HepG2 (cell line): ENCODE measurements around the gene HLF. TPM values are rescaled to one million over a fixed set of nuclear protein-coding genes. Genes with fewer than 3 reads are reported as not detected.

ENCODE experiments used
- ARID5B ChIP-seq: IDR thresholded peaks from 2 replicates; pipeline ENCODE4 v1.4.0; 2020; ENCODE audit warnings: mild to moderate bottlenecking, missing genetic modification reagents
- DMAP1 ChIP-seq: IDR thresholded peaks from 2 replicates; pipeline ENCODE4 v1.6.1; 2016
- HMGXB3 ChIP-seq: sonication (generic); formaldehyde crosslinking; IDR thresholded peaks from 2 replicates; pipeline ENCODE4 v1.4.0; 2020; ENCODE audit warnings: missing genetic modification reagents, borderline replicate concordance
- LCORL ChIP-seq, 2 experiments: fragments of 450-650 bp in 1 of 2; sonication (generic) in 1 of 2; formaldehyde crosslinking in 1 of 2; IDR thresholded peaks; 2 replicates each; pipeline versions ENCODE4 v1.5.0 to v1.6.1; 2017 to 2020; ENCODE audit warnings: antibody characterized with exemption in 1 of 2, missing genetic modification reagents in 1 of 2
- SIX4 ChIP-seq: sonication (generic); formaldehyde crosslinking; IDR thresholded peaks from 2 replicates; pipeline ENCODE4 v1.4.0; 2020; ENCODE audit warnings: missing genetic modification reagents
- SMC3 ChIP-seq: IDR thresholded peaks from 2 replicates; pipeline ENCODE4 v1.6.1; 2011; ENCODE audit warnings: low read length, improper control_type of control experiment
- XRCC5 ChIP-seq: fragments of 200-400 bp; formaldehyde crosslinking; optimal IDR thresholded peaks from 2 replicates; pipeline ENCODE3; 2017; ENCODE audit warnings: mild to moderate bottlenecking, low read length
- ZBTB1 ChIP-seq: sonication (generic); formaldehyde crosslinking; IDR thresholded peaks from 2 replicates; pipeline ENCODE4 v1.4.0; 2020; ENCODE audit warnings: missing genetic modification reagents, borderline replicate concordance
- ZMYM2 ChIP-seq: sonication (generic); formaldehyde crosslinking; IDR thresholded peaks from 2 replicates; pipeline ENCODE4 v1.8.0; 2022; ENCODE audit warnings: mild to moderate bottlenecking, missing genetic modification reagents
- ZNF549 ChIP-seq: sonication (generic); formaldehyde crosslinking; IDR thresholded peaks from 2 replicates; pipeline ENCODE4 v1.5.0; 2020; ENCODE audit warnings: missing genetic modification reagents
- ZNF639 ChIP-seq: conservative IDR thresholded peaks from 2 replicates; pipeline ENCODE4 v1.6.1; 2018; ENCODE audit warnings: missing genetic modification reagents
- ZNF644 ChIP-seq: IDR thresholded peaks from 2 replicates; pipeline ENCODE4 v1.6.1; 2016; ENCODE audit warnings: low read depth
- polyA plus RNA-seq, 8 experiments: library from polyadenylated mRNA; depleted of rRNA in 3 of 8; stranded (reverse) in 7 of 8; unstranded in 1 of 8; fragments of >200 nt; fragmentation: Illumina TruSeq in 4 of 8; extraction: Trizol in 4 of 8; gene quantifications; 2 replicates each; pipeline versions ENCODE4 v1.2.1 to v1.2.3, GENCODE V29; 2011 to 2016; ENCODE audit warnings: low read depth in 4 of 8, missing spikeins in 1 of 8, mixed read lengths in 1 of 8; ENCODE audit not compliant: insufficient read depth in 1 of 8
- total RNA-seq, 5 experiments: library from RNA; depleted of rRNA; stranded (reverse); fragments of >200 nt; fragmentation: Illumina TruSeq; extraction: Trizol; gene quantifications; 2 replicates each; pipeline ENCODE4 v1.2.3, GENCODE V29; 2016; ENCODE audit warnings: low read depth in 1 of 5
- TF ChIP-seq, protein P1 (sequence below): sonication (generic); formaldehyde crosslinking; IDR thresholded peaks from 2 replicates; pipeline ENCODE4 v1.4.0; 2020; ENCODE audit warnings: missing genetic modification reagents, borderline replicate concordance
- TF ChIP-seq, protein P2 (sequence below): IDR thresholded peaks from 2 replicates; pipeline ENCODE4 v1.6.1; 2016; ENCODE audit warnings: low read depth

The HLF gene
- total and polyA plus RNA-seq, 2 of the 13 experiments (the other 11 are each of a cell fraction or from before 2014, with no cell fraction given), result 202 to 346 TPM

- TF ChIP-seq HMGXB3 (CRISPR knock-in tag) (peak; percentile 43; the same call in 1 of the 2 replicates), SMC3 (0 out of 2 replicates have a peak, but pooled peaks have one; percentile 13), ZBTB1 (no peak), SIX4 (peak; percentile 49; the same call in 1 of the 2 replicates), ZNF639 (0 out of 2 replicates have a peak, but pooled peaks have one; percentile 56), ZNF644 (CRISPR knock-in tag) (peak; percentile 97), DMAP1 (CRISPR knock-in tag) (peak; percentile 31; the same call in 1 of the 2 replicates), ARID5B (peak; percentile 92), XRCC5 (peak; percentile 59), ZMYM2 (peak; percentile 44; the same call in 1 of the 2 replicates), LCORL (IDR thresholded peaks at IDR 0.05) (peak; percentile 75), LCORL (CRISPR knock-in tag; IDR thresholded peaks at IDR 0.05) (peak; percentile 87), ZNF549 (CRISPR knock-in tag) (no peak)
- TF ChIP-seq, protein P1, sequence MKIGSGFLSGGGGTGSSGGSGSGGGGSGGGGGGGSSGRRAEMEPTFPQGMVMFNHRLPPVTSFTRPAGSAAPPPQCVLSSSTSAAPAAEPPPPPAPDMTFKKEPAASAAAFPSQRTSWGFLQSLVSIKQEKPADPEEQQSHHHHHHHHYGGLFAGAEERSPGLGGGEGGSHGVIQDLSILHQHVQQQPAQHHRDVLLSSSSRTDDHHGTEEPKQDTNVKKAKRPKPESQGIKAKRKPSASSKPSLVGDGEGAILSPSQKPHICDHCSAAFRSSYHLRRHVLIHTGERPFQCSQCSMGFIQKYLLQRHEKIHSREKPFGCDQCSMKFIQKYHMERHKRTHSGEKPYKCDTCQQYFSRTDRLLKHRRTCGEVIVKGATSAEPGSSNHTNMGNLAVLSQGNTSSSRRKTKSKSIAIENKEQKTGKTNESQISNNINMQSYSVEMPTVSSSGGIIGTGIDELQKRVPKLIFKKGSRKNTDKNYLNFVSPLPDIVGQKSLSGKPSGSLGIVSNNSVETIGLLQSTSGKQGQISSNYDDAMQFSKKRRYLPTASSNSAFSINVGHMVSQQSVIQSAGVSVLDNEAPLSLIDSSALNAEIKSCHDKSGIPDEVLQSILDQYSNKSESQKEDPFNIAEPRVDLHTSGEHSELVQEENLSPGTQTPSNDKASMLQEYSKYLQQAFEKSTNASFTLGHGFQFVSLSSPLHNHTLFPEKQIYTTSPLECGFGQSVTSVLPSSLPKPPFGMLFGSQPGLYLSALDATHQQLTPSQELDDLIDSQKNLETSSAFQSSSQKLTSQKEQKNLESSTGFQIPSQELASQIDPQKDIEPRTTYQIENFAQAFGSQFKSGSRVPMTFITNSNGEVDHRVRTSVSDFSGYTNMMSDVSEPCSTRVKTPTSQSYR (CRISPR knock-in tag), result no peak
- TF ChIP-seq, protein P2, sequence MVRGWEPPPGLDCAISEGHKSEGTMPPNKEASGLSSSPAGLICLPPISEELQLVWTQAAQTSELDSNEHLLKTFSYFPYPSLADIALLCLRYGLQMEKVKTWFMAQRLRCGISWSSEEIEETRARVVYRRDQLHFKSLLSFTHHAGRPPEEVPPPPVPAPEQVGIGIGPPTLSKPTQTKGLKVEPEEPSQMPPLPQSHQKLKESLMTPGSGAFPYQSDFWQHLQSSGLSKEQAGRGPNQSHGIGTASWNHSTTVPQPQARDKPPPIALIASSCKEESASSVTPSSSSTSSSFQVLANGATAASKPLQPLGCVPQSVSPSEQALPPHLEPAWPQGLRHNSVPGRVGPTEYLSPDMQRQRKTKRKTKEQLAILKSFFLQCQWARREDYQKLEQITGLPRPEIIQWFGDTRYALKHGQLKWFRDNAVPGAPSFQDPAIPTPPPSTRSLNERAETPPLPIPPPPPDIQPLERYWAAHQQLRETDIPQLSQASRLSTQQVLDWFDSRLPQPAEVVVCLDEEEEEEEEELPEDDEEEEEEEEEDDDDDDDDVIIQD (CRISPR knock-in tag), result peak; percentile 87
Observed at GRCh38 chr17:55301521-55302406, 37.0 kb downstream of the HLF start (continued).
